Measurements from ENCODE around the gene GRK3.

- TF ChIP-seq CTCF (IDR thresholded peaks at IDR 0.05) (no peak), POLR2A (IDR thresholded peaks at IDR 0.05) (no peak)
Measured at GRCh38 chr22:25697978-25698377, 133.5 kb downstream of the GRK3 start.
